Measurements from ENCODE around the gene RTP2. TPM values are rescaled to one million over a fixed set of nuclear protein-coding genes. Genes with fewer than 3 reads are reported as not detected.

RTP2 gene
- total RNA-seq, 1 experiment from 2014 or later: not detected

GRCh38 chr3:187708696-187709095 lies 6.3 kb upstream of the RTP2 start:
- ATAC-seq: no peak
- no peaks in the 10 kb centered on the region for H3K36me3 ChIP-seq (ENCODE audit: control insufficient read depth in 1 of 2, insufficient read depth in 2 of 2, low read length in 2 of 2)
- H4K20me1 ChIP-seq (ENCODE audit: insufficient read depth): no peaks in the 10 kb centered on the region
- BruUV-seq (replicated peaks): no TSS peak
- no peak overlapping the region for H3K27ac ChIP-seq (ENCODE audit: low read depth, low read length)
- intact Hi-C loops (cut with micrococcal nuclease): no loop called here
- ChIA-PET RAD21 (ENCODE audit: low non-redundant PET in 1 of 2, low total read pairs in 2 of 2, uncharacterized antibody in 2 of 2, unreplicated experiment in 2 of 2) (interaction anchor here in 1 of 2 experiments (0.8 to 1.1 kb wide), 2 partner anchors 389 to 391 kb away, joined by 3 to 6 read pairs; no protein-coding TSS in a partner anchor), POLR2A (no interaction called here), CTCF (interaction anchor here (0.6 to 2.6 kb wide), 17 partner anchors 8 to 1247 kb away, joined by 3 to 29 read pairs (median 4); no protein-coding TSS in a partner anchor)
- H3K4me3 ChIP-seq (replicated peaks in 1 of 2; ENCODE audit: low read depth in 1 of 2, low read length in 2 of 2): no peak overlapping the region
- no peaks in the 10 kb centered on the region for H3K79me2 ChIP-seq (ENCODE audit: insufficient read depth, low read length)
- no peak overlapping the region for H2AFZ ChIP-seq (ENCODE audit: low read depth, low read length, poor library complexity, severe bottlenecking)
- peaks cover 0 to 5% of the 10 kb centered on the region in 2 experiments; a peak in 2 of 4 replicates for H3K4me1 ChIP-seq (ENCODE audit: control insufficient read depth in 1 of 2, insufficient read depth in 2 of 2, low read length in 2 of 2)
- H3K9ac ChIP-seq (ENCODE audit: low read length): no peak overlapping the region
- no peaks in the 10 kb centered on the region for H3K27me3 ChIP-seq (ENCODE audit: insufficient read depth, low read length)
- H3K9me2 ChIP-seq (ENCODE audit: insufficient read depth): no peaks in the 10 kb centered on the region
- no peak for TF ChIP-seq CEBPB (IDR thresholded peaks at IDR 0.05; ENCODE audit: low read depth)
- no peak for TF ChIP-seq SP1 (IDR thresholded peaks at IDR 0.05; ENCODE audit: low read depth)
- H3K9me3 ChIP-seq (ENCODE audit: control insufficient read depth in 1 of 2, insufficient read depth in 1 of 2, low read depth in 1 of 2, low read length in 2 of 2): no peaks in the 10 kb centered on the region
- no peak overlapping the region for H3K4me2 ChIP-seq (ENCODE audit: low read length)
- no peak for DNase-seq (ENCODE audit: low read depth, low spot score)

DNA sequence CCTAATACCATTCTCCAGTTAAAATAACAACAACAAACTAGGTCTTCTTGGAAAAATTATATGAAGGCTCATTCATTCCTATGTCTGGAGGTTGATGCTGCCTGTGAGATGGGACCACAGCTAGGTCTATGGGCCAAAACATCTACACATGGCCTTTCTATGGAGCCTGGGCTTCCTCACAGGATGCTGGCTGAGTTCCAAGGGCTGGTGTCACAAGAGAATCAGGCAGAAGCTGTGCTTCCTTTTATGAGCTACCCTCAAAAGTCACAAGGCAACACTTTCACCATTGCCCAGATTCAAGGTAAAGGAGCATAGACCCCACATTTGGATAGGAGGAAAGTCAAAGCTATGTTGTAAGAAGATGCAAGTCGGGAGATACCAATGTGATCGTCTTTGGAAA lies 4.6 kb upstream of the RTP2 start:
- no peak overlapping the region for H3K4me2 ChIP-seq (ENCODE audit: low read length)
- no peaks in the 10 kb centered on the region for H3K27me3 ChIP-seq (ENCODE audit: insufficient read depth, low read length)
- TF ChIP-seq, protein P1, sequence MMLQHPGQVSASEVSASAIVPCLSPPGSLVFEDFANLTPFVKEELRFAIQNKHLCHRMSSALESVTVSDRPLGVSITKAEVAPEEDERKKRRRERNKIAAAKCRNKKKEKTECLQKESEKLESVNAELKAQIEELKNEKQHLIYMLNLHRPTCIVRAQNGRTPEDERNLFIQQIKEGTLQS (IDR thresholded peaks at IDR 0.05): no peak
- no peak for TF ChIP-seq CEBPB (IDR thresholded peaks at IDR 0.05; ENCODE audit: low read depth)
- no peak for TF ChIP-seq MAX (IDR thresholded peaks at IDR 0.05)
- no peak for TF ChIP-seq ZNF274 (IDR thresholded peaks at IDR 0.05; ENCODE audit: low read depth, low read length)
- TF ChIP-seq CTCF (IDR thresholded peaks at IDR 0.05 in 2 of 3, conservative IDR thresholded peaks at IDR 0.05 in 1 of 3; ENCODE audit: borderline replicate concordance in 1 of 3, insufficient read depth in 1 of 3, low read depth in 2 of 3, low read length in 2 of 3): no peak
- TF ChIP-seq EGR1 (IDR thresholded peaks at IDR 0.05; ENCODE audit: low read depth): no peak
- no peak for TF ChIP-seq ELF1 (IDR thresholded peaks at IDR 0.05; ENCODE audit: borderline replicate concordance, low read depth)
- CTCF ChIA-PET: no interaction called here
- no peaks in the 10 kb centered on the region for H4K20me1 ChIP-seq (ENCODE audit: insufficient read depth)
- H3K4me3 ChIP-seq (replicated peaks in 1 of 2; ENCODE audit: low read depth in 1 of 2, low read length in 2 of 2): no peak overlapping the region
- ATAC-seq: no peak
- intact Hi-C loops (cut with micrococcal nuclease): no loop called here
- H3K36me3 ChIP-seq (ENCODE audit: control insufficient read depth in 1 of 2, insufficient read depth in 2 of 2, low read length in 2 of 2): no peaks in the 10 kb centered on the region
- no peaks in the 10 kb centered on the region for H3K9me3 ChIP-seq (ENCODE audit: control insufficient read depth in 1 of 2, insufficient read depth in 1 of 2, low read depth in 1 of 2, low read length in 2 of 2)
- peaks cover 0 to 5% of the 10 kb centered on the region in 2 experiments; a peak in 2 of 4 replicates for H3K4me1 ChIP-seq (ENCODE audit: control insufficient read depth in 1 of 2, insufficient read depth in 2 of 2, low read length in 2 of 2)
- POLR2A ChIA-PET: no interaction called here
- RAD21 ChIA-PET (ENCODE audit: low non-redundant PET in 1 of 2, low total read pairs in 2 of 2, uncharacterized antibody in 2 of 2, unreplicated experiment in 2 of 2): no interaction called here
- H3K79me2 ChIP-seq (ENCODE audit: insufficient read depth, low read length): no peaks in the 10 kb centered on the region
- no peak for DNase-seq (ENCODE audit: low read depth, low spot score)
- no TSS peak for BruUV-seq (replicated peaks)
- no peaks in the 10 kb centered on the region for H3K9me2 ChIP-seq (ENCODE audit: insufficient read depth)
- H3K27ac ChIP-seq (ENCODE audit: low read depth, low read length): no peak overlapping the region
- no peak overlapping the region for H3K9ac ChIP-seq (ENCODE audit: low read length)
- H2AFZ ChIP-seq (ENCODE audit: low read depth, low read length, poor library complexity, severe bottlenecking): no peak overlapping the region
